Activated T-helper 9 cell treated with anti-CD3 and anti-CD28 coated beads, Interleukin-2, amount 50 U/mL, for 16 hours (primary cell): Measurements from ENCODE around the gene CLCNKA.

Source experiments
- DNase-seq: peaks from one replicate; pipeline ENCODE4 v3.0.0-alpha.2; 2020; ENCODE audit warnings: low read depth

The CLCNKA gene

GRCh38 chr1:16063226-16063829 is 41.5 kb downstream of the CLCNKA start:
- DNase-seq, result no peak

- no peak for DNase-seq
Observed at GRCh38 chr1:16063921-16064320, 42.1 kb downstream of the CLCNKA start.

GRCh38 chr1:16064536-16065268 is 42.9 kb downstream of the CLCNKA start:
- DNase-seq, result no peak

- no peak for DNase-seq
Observed at GRCh38 chr1:16065269-16065576, 43.4 kb downstream of the CLCNKA start.

- DNase-seq, result no peak
Observed at GRCh38 chr1:16066245-16066644, 44.4 kb downstream of the CLCNKA start.

- no peak for DNase-seq
Observed at GRCh38 chr1:16067127-16067768, 45.4 kb downstream of the CLCNKA start.

- DNase-seq, result no peak
Observed at GRCh38 chr1:16067933-16068332, 46.1 kb downstream of the CLCNKA start.

GRCh38 chr1:16068356-16069270 is 46.8 kb downstream of the CLCNKA start:
- no peak for DNase-seq

- no peak for DNase-seq
Observed at GRCh38 chr1:16070640-16071355, 49.0 kb downstream of the CLCNKA start.

GRCh38 chr1:16071614-16072013 is 49.8 kb downstream of the CLCNKA start:
- DNase-seq, result no peak

- DNase-seq, result no peak
Observed at GRCh38 chr1:16072095-16072494, 50.3 kb downstream of the CLCNKA start.

GRCh38 chr1:16072616-16073484 is 51.0 kb downstream of the CLCNKA start:
- DNase-seq, result no peak

GRCh38 chr1:16073490-16074119 is 51.8 kb downstream of the CLCNKA start, which contains the start of gene FAM131C:
FAM131C (minus strand) TSS chr1:16073651; CDS start chr1:16073442, 209 bp downstream.
- DNase-seq, result peak; percentile 17

GRCh38 chr1:16074217-16074616 is 52.4 kb downstream of the CLCNKA start:
- DNase-seq, result no peak

- DNase-seq, result no peak
Observed at GRCh38 chr1:16075337-16076030, 53.6 kb downstream of the CLCNKA start.

GRCh38 chr1:16076031-16076864 is 54.4 kb downstream of the CLCNKA start:
- DNase-seq, result no peak

GRCh38 chr1:16076865-16077238 is 55.0 kb downstream of the CLCNKA start:
- DNase-seq, result no peak

GRCh38 chr1:16077406-16078245 is 55.8 kb downstream of the CLCNKA start:
- no peak for DNase-seq
